Neuronal stem cell (in vitro differentiated cells): ENCODE results near the gene HLX.

Source experiments
- DNase-seq: peaks from one replicate; pipeline ENCODE4 v3.0.0-alpha.2; 2013; ENCODE audit warnings: low spot score
- H2AFZ ChIP-seq: one replicate; pipeline ENCODE4 v1.6.1; 2013; ENCODE audit warnings: mild to moderate bottlenecking, low read length, inconsistent platforms
- H2AK5ac ChIP-seq: 2 replicates; pipeline ENCODE4 v1.6.1; 2013; ENCODE audit warnings: low read depth, mild to moderate bottlenecking, inconsistent platforms, low read length, moderate library complexity, mixed read lengths
- H2BK120ac ChIP-seq: 2 replicates; pipeline ENCODE4 v1.6.1; 2013; ENCODE audit warnings: low read depth, mild to moderate bottlenecking, inconsistent platforms, low read length, moderate library complexity, mixed read lengths
- H2BK12ac ChIP-seq: one replicate; pipeline ENCODE4 v1.6.1; 2013; ENCODE audit warnings: low read length, inconsistent platforms
- H2BK15ac ChIP-seq: 2 replicates; pipeline ENCODE4 v1.6.1; 2013; ENCODE audit warnings: mild to moderate bottlenecking, low read length, inconsistent platforms, mixed read lengths
- H2BK5ac ChIP-seq: one replicate; pipeline ENCODE4 v1.6.1; 2013; ENCODE audit warnings: inconsistent platforms, mild to moderate bottlenecking, low read length, moderate library complexity
- H3K14ac ChIP-seq: one replicate; pipeline ENCODE4 v1.6.1; 2013; ENCODE audit warnings: low read length, inconsistent platforms
- H3K18ac ChIP-seq: 2 replicates; pipeline ENCODE4 v1.6.1; 2013; ENCODE audit warnings: low read length, inconsistent platforms
- H3K23ac ChIP-seq: 2 replicates; pipeline ENCODE4 v1.6.1; 2013; ENCODE audit warnings: low read depth, mild to moderate bottlenecking, mixed read lengths, low read length, inconsistent platforms; ENCODE audit not compliant: poor library complexity
- H3K27ac ChIP-seq: replicated peaks from 3 replicates; pipeline ENCODE4 v1.5.1; 2013; ENCODE audit warnings: low read length, inconsistent platforms
- H3K27me3 ChIP-seq, 3 experiments: 2 replicates each; pipeline ENCODE4 v1.6.1; 2013; ENCODE audit warnings: low read length in 3 of 3, mild to moderate bottlenecking in 2 of 3, inconsistent platforms in 1 of 3, low read depth in 1 of 3, mixed read lengths in 1 of 3, moderate library complexity in 1 of 3; ENCODE audit not compliant: control insufficient read depth in 3 of 3, insufficient read depth in 3 of 3
- H3K36me3 ChIP-seq, 2 donors: replicated peaks in 1 of 2; 2 replicates each; pipeline ENCODE4 v1.6.1; 2013; ENCODE audit warnings: low read length in 2 of 2; ENCODE audit not compliant: control insufficient read depth in 2 of 2, insufficient read depth in 2 of 2
- H3K4ac ChIP-seq: 2 replicates; pipeline ENCODE4 v1.6.1; 2013; ENCODE audit warnings: inconsistent platforms, mild to moderate bottlenecking, low read length, moderate library complexity
- H3K4me1 ChIP-seq, 2 donors: 1 replicate in 1 of 2; 2 replicates in 1 of 2; pipeline ENCODE4 v1.6.1; 2013; ENCODE audit warnings: low read length in 2 of 2, low read depth in 1 of 2; ENCODE audit not compliant: control insufficient read depth in 2 of 2, insufficient read depth in 1 of 2
- H3K4me2 ChIP-seq: one replicate; pipeline ENCODE4 v1.6.1; 2013; ENCODE audit warnings: mild to moderate bottlenecking, low read length, inconsistent platforms; ENCODE audit not compliant: insufficient read depth, poor library complexity, severe bottlenecking
- H3K4me3 ChIP-seq, 2 donors: 2 replicates each; pipeline ENCODE4 v1.5.1; 2013; ENCODE audit warnings: low read length in 2 of 2, mild to moderate bottlenecking in 2 of 2, inconsistent platforms in 1 of 2, moderate library complexity in 1 of 2
- H3K79me1 ChIP-seq: one replicate; pipeline ENCODE4 v1.6.1; 2013; ENCODE audit warnings: low read depth, mild to moderate bottlenecking, inconsistent platforms, low read length, moderate library complexity
- H3K9ac ChIP-seq: one replicate; pipeline ENCODE4 v1.6.1; 2013; ENCODE audit warnings: mild to moderate bottlenecking, low read depth, low read length, inconsistent platforms; ENCODE audit not compliant: poor library complexity
- H3K9me3 ChIP-seq, 2 donors: replicated peaks in 1 of 2; 2 replicates each; pipeline versions ENCODE3 to v1.6.1; 2013; ENCODE audit warnings: low read length in 2 of 2, mild to moderate bottlenecking in 2 of 2, inconsistent platforms in 1 of 2, low read depth in 1 of 2, mixed read lengths in 1 of 2, moderate library complexity in 1 of 2; ENCODE audit not compliant: control insufficient read depth in 2 of 2, insufficient read depth in 1 of 2
- H4K8ac ChIP-seq: one replicate; pipeline ENCODE4 v1.6.1; 2013; ENCODE audit warnings: low read depth, mild to moderate bottlenecking, inconsistent platforms, low read length, moderate library complexity
- H4K91ac ChIP-seq: one replicate; pipeline ENCODE4 v1.6.1; 2013; ENCODE audit warnings: low read length, low read depth, mild to moderate bottlenecking, inconsistent platforms; ENCODE audit not compliant: poor library complexity
- WGBS, 2 donors: extraction: QIAGEN DNeasy Blood & Tissue Kit; methylation state at CpG; one replicate each; pipeline ENCODE4 v1.1.7; 2013; ENCODE audit warnings: missing lambda C conversion rate in 2 of 2, mixed read lengths in 1 of 2; ENCODE audit not compliant: insufficient read length in 2 of 2, insufficient replicate concordance in 1 of 2; ENCODE audit errors: extremely low coverage in 2 of 2; 5-methylcytosine and 5-hydroxymethylcytosine counted together

The HLX gene

DNA sequence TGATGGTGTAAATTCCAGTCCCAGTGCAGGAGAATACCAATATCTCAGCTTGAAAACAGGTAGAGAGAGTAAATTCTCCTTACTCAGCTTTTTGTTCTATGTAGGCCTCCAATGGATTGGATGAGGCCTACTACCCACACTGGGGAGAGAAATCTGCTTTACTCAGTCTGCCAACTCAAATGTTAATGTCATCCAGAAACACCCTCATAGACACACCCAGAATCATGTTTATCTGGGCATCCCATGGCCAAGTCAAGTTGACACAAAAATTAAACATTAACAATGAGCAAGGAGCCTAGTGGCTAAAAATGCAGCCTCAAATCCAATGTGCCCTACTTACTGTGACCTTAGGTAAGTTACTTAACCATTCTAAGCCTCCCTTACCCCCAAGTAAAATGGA lies 6.9 kb upstream of the HLX start:
- Histone ChIP-seq H2AFZ (no peak overlapping the region), H3K14ac (no peak overlapping the region), H2BK12ac (no peak overlapping the region), H3K27ac (no peak overlapping the region), H2BK15ac (no peak overlapping the region), H4K91ac (no peak overlapping the region), H3K27me3 (peaks cover 0 to 43% (median 27%) of the 10 kb centered on the region in 3 experiments), H3K4ac (no peak overlapping the region), H3K9me3 (no peaks in the 10 kb centered on the region), H4K8ac (no peak overlapping the region), H2AK5ac (no peak overlapping the region), H3K9ac (no peak overlapping the region), H3K18ac (no peak overlapping the region), H3K4me1 (no peaks in the 10 kb centered on the region), H3K4me2 (no peak overlapping the region), H3K36me3 (no peaks in the 10 kb centered on the region), H2BK120ac (no peak overlapping the region), H2BK5ac (no peak overlapping the region), H3K79me1 (no peaks in the 10 kb centered on the region), H3K23ac (no peak overlapping the region), H3K4me3 (no peak overlapping the region)
- no peak for DNase-seq

DNA sequence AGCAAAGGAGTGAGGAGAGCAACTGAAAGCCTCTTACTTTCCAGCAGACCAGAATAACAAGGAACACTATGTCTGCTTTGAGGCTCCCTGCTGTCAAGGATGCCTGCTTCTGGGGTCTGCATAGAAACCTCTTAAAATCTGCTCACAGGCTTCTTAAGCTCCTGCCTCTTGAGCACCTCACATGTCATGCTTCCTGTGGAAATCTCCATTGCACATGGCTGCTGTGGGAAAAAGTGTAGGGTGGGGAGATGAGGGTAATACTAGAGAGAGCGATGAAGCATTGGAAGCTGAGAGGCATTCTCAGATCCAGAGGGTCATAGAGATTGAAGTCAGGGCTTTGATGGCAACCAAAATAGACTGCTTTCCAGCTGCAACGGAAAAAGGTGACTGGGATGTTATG lies 6.2 kb upstream of the HLX start:
- Histone ChIP-seq H3K9ac (no peak overlapping the region), H2BK15ac (no peak overlapping the region), H2AK5ac (no peak overlapping the region), H3K4me3 (no peak overlapping the region), H2BK12ac (no peak overlapping the region), H3K9me3 (no peaks in the 10 kb centered on the region), H2AFZ (no peak overlapping the region), H3K27me3 (peaks cover 7 to 50% (median 35%) of the 10 kb centered on the region in 3 experiments), H4K91ac (no peak overlapping the region), H3K23ac (no peak overlapping the region), H3K36me3 (no peaks in the 10 kb centered on the region), H2BK5ac (no peak overlapping the region), H3K4ac (no peak overlapping the region), H3K14ac (no peak overlapping the region), H3K4me1 (peaks cover 3 to 4% of the 10 kb centered on the region in 2 donors), H3K4me2 (no peak overlapping the region), H4K8ac (no peak overlapping the region), H3K18ac (no peak overlapping the region), H2BK120ac (no peak overlapping the region), H3K27ac (no peak overlapping the region), H3K79me1 (no peaks in the 10 kb centered on the region)
- DNase-seq: no peak
- WGBS, 2 donors: no CpG with 5 or more reads among the region's 2 CpGs

DNA sequence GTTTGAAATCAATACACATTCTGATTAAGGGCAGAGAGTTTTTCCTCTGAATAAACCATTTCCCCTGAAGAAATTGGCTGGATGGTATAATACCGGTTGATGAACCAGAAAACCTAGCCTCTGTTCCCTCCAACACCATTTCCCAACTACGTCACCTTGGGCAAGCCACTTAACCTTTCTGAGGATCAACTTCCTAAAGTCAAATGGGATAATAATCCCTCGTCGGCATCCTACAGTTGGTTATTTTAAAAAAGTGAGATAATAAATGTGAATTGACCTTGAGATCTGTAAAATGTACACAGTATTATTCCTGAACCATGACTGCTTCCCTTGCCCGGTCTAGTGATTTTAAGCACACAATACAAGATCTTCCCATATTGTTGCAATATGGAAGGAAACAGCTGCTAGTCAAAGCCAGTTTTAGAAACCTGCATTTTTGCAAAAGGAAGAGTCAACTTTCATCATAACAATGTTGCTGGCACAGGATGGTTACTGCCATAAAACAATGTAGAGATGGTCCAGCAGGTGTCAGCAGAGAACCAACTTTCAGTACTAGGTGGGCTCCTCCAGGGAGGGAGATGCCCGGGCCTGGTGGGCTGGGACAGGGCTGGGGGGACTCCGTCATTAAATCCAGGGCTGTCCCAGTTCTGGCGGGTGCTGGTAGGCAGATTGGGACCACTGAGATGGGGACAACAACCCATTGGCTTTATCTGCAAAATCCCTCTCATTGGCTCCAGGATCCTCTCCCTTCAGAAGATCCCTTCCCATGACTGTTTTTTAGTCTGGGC lies 5.2 kb upstream of the HLX start:
- Histone ChIP-seq H4K8ac (no peak overlapping the region), H3K23ac (no peak overlapping the region), H3K79me1 (no peaks in the 10 kb centered on the region), H2BK5ac (no peak overlapping the region), H3K4me3 (no peak overlapping the region), H3K36me3 (no peaks in the 10 kb centered on the region), H3K4me2 (no peak overlapping the region), H2BK15ac (no peak overlapping the region), H2BK12ac (no peak overlapping the region), H2BK120ac (no peak overlapping the region), H2AFZ (no peak overlapping the region), H3K4me1 (peaks cover 4 to 8% of the 10 kb centered on the region in 2 donors), H3K27me3 (peaks cover 17 to 60% (median 45%) of the 10 kb centered on the region in 3 experiments), H3K18ac (no peak overlapping the region), H3K9me3 (peaks cover 0 to 3% of the 10 kb centered on the region in 2 donors), H3K27ac (no peak overlapping the region), H2AK5ac (no peak overlapping the region), H3K14ac (no peak overlapping the region), H3K4ac (no peak overlapping the region), H4K91ac (no peak overlapping the region), H3K9ac (no peak overlapping the region)
- no peak for DNase-seq
- WGBS, 2 donors: no CpG with 5 or more reads among the region's 8 CpGs

DNA sequence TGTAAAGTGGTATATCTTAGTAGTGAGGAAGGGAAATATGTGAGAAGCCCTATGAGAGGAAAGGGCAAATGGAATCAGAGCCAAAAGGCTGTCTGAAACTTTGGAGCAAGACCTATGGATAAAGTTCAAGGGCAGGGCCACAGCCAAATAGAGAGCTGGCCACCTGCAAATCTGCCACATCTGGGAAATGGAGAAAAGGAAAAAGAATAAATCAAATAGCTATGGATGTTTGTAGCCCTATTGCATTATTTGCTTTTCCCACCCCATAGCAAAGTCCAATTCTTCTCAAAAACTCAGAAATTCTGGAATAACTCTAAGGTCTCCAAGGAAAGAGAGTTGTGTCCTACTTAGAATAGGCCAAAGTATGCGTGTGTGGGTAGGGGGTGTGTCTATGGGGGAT lies 4.0 kb upstream of the HLX start:
- Histone ChIP-seq H3K9ac (no peak overlapping the region), H3K14ac (no peak overlapping the region), H2AFZ (no peak overlapping the region), H2AK5ac (no peak overlapping the region), H2BK120ac (no peak overlapping the region), H3K23ac (no peak overlapping the region), H3K36me3 (no peaks in the 10 kb centered on the region), H3K18ac (no peak overlapping the region), H3K4me1 (peaks cover 4 to 8% of the 10 kb centered on the region in 2 donors), H4K8ac (no peak overlapping the region), H2BK12ac (no peak overlapping the region), H3K27me3 (peaks cover 24 to 66% (median 57%) of the 10 kb centered on the region in 3 experiments), H2BK15ac (no peak overlapping the region), H2BK5ac (no peak overlapping the region), H3K4ac (no peak overlapping the region), H3K27ac (no peak overlapping the region), H4K91ac (no peak overlapping the region), H3K4me2 (no peak overlapping the region), H3K4me3 (no peak overlapping the region), H3K9me3 (peaks cover 0 to 3% of the 10 kb centered on the region in 2 donors), H3K79me1 (no peaks in the 10 kb centered on the region)
- DNase-seq: no peak
- no CpG with 5 or more reads among the region's 1 CpG for WGBS, 2 donors
